Neural crest cell (in vitro differentiated cells): ENCODE results near the gene BAG1. TPM values are rescaled to one million over a fixed set of nuclear protein-coding genes. Genes with fewer than 3 reads are reported as not detected.

Experiments used
- DNase-seq: peaks from one replicate; pipeline ENCODE4 v3.0.0; 2021; ENCODE audit warnings: low read depth, mixed read lengths, low spot score
- H3K27ac Mint-ChIP-seq: one replicate; pipeline ENCODE4 v1.8.0; 2021; ENCODE audit warnings: mild to moderate bottlenecking, mixed read lengths; ENCODE audit not compliant: unreplicated experiment
- H3K27me3 Mint-ChIP-seq: 2 replicates; pipeline ENCODE4 v1.8.0; 2021; ENCODE audit warnings: low read depth, mild to moderate bottlenecking, mixed read lengths
- H3K36me3 Mint-ChIP-seq: 2 replicates; pipeline ENCODE4 v1.8.0; 2021; ENCODE audit warnings: low read depth, mild to moderate bottlenecking, mixed read lengths
- H3K4me1 Mint-ChIP-seq: 2 replicates; pipeline ENCODE4 v1.8.0; 2021; ENCODE audit warnings: mixed read lengths
- H3K4me3 Mint-ChIP-seq: one replicate; pipeline ENCODE4 v1.8.0; 2021; ENCODE audit warnings: mild to moderate bottlenecking, mixed read lengths
- H3K9me3 Mint-ChIP-seq: 2 replicates; pipeline ENCODE4 v1.8.0; 2021; ENCODE audit warnings: mixed read lengths
- CTCF ChIP-seq: fragments of 200-600 bp; sonication (generic); conservative IDR thresholded peaks from 2 replicates; pipeline ENCODE4 v1.5.0; 2021; ENCODE audit warnings: antibody characterized with exemption, mild to moderate bottlenecking
- total RNA-seq: library from RNA; stranded (reverse); gene quantifications from 2 replicates; pipeline ENCODE4 v1.2.1, GENCODE V29; 2021

The BAG1 gene
- total RNA-seq, 1 donor from 2014 or later: 97.5 TPM

GRCh38 chr9:33285502-33285901, 21.0 kb upstream of the BAG1 start:
- Mint-ChIP-seq H3K27me3 (no peaks in the 10 kb centered on the region), H3K4me3 (no peak overlapping the region), H3K27ac (no peak overlapping the region), H3K4me1 (peaks cover 10% of the 10 kb centered on the region), H3K9me3 (no peaks in the 10 kb centered on the region), H3K36me3 (no peaks in the 10 kb centered on the region)
- no peak for DNase-seq
- TF ChIP-seq CTCF: no peak

- DNase-seq: no peak
- Mint-ChIP-seq H3K27ac (no peak overlapping the region), H3K27me3 (no peaks in the 10 kb centered on the region), H3K4me3 (no peak overlapping the region), H3K9me3 (no peaks in the 10 kb centered on the region), H3K36me3 (peaks cover 5% of the 10 kb centered on the region), H3K4me1 (no peaks in the 10 kb centered on the region)
- no peak for TF ChIP-seq CTCF
These were observed 13.0 kb upstream of the BAG1 start for GRCh38 chr9:33277484-33277883.

DNA sequence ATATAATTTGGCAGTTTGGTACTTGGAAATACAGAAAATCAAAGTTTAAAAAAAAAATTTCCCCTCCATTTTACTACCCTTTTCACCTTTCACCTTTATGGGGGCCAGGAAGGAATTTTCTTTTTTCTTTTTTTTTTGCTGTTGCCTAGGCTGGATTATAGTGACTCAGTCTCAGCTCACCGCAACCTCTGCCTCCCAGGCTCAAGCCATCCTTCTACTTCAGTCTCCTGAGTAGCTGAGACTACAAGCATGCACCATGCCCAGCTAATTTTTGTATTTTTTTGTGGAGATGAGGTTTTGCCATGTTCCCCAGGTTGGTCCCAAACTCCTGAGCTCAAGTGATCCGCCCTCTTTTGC, 9.4 kb upstream of the BAG1 start:
- DNase-seq: no peak
- no peak overlapping the region for H3K4me3 Mint-ChIP-seq
- H3K27ac Mint-ChIP-seq: no peak overlapping the region
- peaks cover 7% of the 10 kb centered on the region for H3K36me3 Mint-ChIP-seq
- no peak for TF ChIP-seq CTCF
- no peaks in the 10 kb centered on the region for H3K27me3 Mint-ChIP-seq
- no peaks in the 10 kb centered on the region for H3K4me1 Mint-ChIP-seq
- no peaks in the 10 kb centered on the region for H3K9me3 Mint-ChIP-seq

DNA sequence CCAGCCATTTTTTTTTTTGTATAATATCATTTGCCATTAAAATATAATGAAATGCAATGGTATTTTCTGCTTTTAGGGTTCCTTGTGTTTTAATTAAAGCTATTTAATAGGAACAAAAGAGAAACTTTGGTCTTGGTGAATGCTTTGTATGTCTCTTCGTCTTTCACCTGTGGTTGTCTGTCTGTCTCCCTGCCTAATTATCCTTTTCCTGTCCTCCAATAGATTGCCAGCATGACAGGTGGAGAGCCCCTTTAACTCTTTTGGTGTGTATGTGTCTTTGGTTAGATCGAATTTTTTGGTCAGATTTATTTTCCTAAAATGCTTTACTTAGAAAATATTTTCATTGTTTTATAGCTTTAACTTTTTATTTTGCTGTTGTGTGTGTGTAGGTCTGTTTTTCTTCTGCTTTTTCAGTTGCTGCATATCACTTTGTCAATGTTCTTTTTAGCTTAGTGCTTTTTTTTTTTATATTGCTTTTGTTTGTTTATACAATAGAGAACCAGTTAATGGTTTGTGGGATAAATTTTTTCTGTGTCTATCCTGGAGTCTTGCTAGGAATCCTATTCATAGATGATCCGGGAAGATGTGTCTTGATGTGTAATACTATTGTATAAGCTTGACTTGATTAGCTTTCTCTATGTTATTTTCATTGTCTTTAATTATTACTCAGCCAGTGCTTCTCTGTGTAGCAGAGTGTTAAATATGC, 8.9 kb upstream of the BAG1 start:
- H3K9me3 Mint-ChIP-seq: no peaks in the 10 kb centered on the region
- peaks cover 7% of the 10 kb centered on the region for H3K36me3 Mint-ChIP-seq
- TF ChIP-seq CTCF: no peak
- no peaks in the 10 kb centered on the region for H3K4me1 Mint-ChIP-seq
- no peak for DNase-seq
- no peaks in the 10 kb centered on the region for H3K27me3 Mint-ChIP-seq
- H3K27ac Mint-ChIP-seq: no peak overlapping the region
- no peak overlapping the region for H3K4me3 Mint-ChIP-seq

- Mint-ChIP-seq H3K4me3 (no peak overlapping the region), H3K9me3 (no peaks in the 10 kb centered on the region), H3K27ac (no peak overlapping the region), H3K4me1 (no peaks in the 10 kb centered on the region), H3K27me3 (no peaks in the 10 kb centered on the region), H3K36me3 (peaks cover 2% of the 10 kb centered on the region)
- DNase-seq: no peak
- TF ChIP-seq CTCF: no peak
These were observed 7.6 kb upstream of the BAG1 start for GRCh38 chr9:33272061-33272460.

DNA sequence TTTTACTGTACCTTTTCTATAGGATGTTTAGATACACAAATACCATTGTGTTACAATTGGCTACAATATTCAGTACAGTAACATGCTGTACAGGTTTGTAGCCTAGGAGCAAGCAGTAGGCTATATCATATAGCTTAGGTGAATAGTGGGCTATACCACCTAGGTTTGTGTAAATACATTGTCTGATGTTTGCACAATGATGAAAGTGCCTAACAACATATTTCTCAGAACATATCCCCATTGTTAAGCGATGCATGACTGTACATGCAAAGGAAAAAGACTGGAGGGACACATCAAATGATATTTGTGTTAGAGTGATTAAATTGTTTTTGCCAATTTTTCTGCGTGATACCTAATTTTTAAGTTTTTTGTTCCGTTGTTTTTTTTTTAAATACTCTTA, 5.6 kb upstream of the BAG1 start:
- Mint-ChIP-seq H3K4me3 (no peak overlapping the region), H3K4me1 (peaks cover 13% of the 10 kb centered on the region), H3K27me3 (no peaks in the 10 kb centered on the region), H3K9me3 (no peaks in the 10 kb centered on the region), H3K27ac (no peak overlapping the region), H3K36me3 (peaks cover 2% of the 10 kb centered on the region)
- no peak for TF ChIP-seq CTCF
- no peak for DNase-seq
